Endothelial cell (in vitro differentiated cells): Measurements from ENCODE around the gene FRAS1. TPM values are rescaled to one million over a fixed set of nuclear protein-coding genes. Genes with fewer than 3 reads are reported as not detected.

Experiments used
- DNase-seq: peaks from one replicate; pipeline ENCODE4 v3.0.0; 2021; ENCODE audit warnings: low spot score
- H3K27ac Mint-ChIP-seq: one replicate; pipeline ENCODE4 v1.8.0; 2021; ENCODE audit warnings: mixed read lengths, inconsistent platforms; ENCODE audit not compliant: unreplicated experiment
- H3K27me3 Mint-ChIP-seq: one replicate; pipeline ENCODE4 v1.8.0; 2021; ENCODE audit warnings: mild to moderate bottlenecking, moderate library complexity, mixed read lengths, inconsistent platforms; ENCODE audit not compliant: unreplicated experiment
- H3K36me3 Mint-ChIP-seq: one replicate; pipeline ENCODE4 v1.8.0; 2021; ENCODE audit warnings: mild to moderate bottlenecking, low read depth, mixed read lengths, inconsistent platforms; ENCODE audit not compliant: unreplicated experiment
- H3K4me1 Mint-ChIP-seq: one replicate; pipeline ENCODE4 v1.8.0; 2021; ENCODE audit warnings: mild to moderate bottlenecking, mixed read lengths, inconsistent platforms; ENCODE audit not compliant: unreplicated experiment
- H3K4me3 Mint-ChIP-seq: one replicate; pipeline ENCODE4 v1.8.0; 2021; ENCODE audit warnings: mild to moderate bottlenecking, mixed read lengths, inconsistent platforms; ENCODE audit not compliant: unreplicated experiment
- H3K9me3 Mint-ChIP-seq: one replicate; pipeline ENCODE4 v1.8.0; 2021; ENCODE audit warnings: mixed read lengths, inconsistent platforms; ENCODE audit not compliant: unreplicated experiment
- CTCF ChIP-seq: fragments of 200-600 bp; sonication (generic); IDR thresholded peaks from one replicate; pipeline ENCODE4 v1.5.0; 2021; ENCODE audit warnings: antibody characterized with exemption; ENCODE audit not compliant: unreplicated experiment
- total RNA-seq: library from RNA; stranded (reverse); fragmentation: NEBNext Ultra II Directional; extraction: Animal tissue kit (Norgen Biotek cat#: 25700); gene quantifications from one replicate; pipeline ENCODE4 v1.2.1, GENCODE V29; 2021; ENCODE audit not compliant: unreplicated experiment

FRAS1 gene
- total RNA-seq, 1 donor from 2014 or later = 51.7 TPM

GRCh38 chr4:78222575-78223186 lies 165.6 kb downstream of the FRAS1 start:
- Mint-ChIP-seq H3K4me3 (no peak overlapping the region), H3K36me3 (peaks cover 4% of the 10 kb centered on the region), H3K9me3 (peaks cover 5% of the 10 kb centered on the region), H3K27ac (no peak overlapping the region), H3K27me3 (peaks cover 1% of the 10 kb centered on the region), H3K4me1 (peaks cover 17% of the 10 kb centered on the region)
- DNase-seq = no peak
- TF ChIP-seq CTCF = no peak

- peaks cover 26% of the 10 kb centered on the region for H3K4me1 Mint-ChIP-seq
- no peak overlapping the region for H3K4me3 Mint-ChIP-seq
- H3K36me3 Mint-ChIP-seq = peaks cover 4% of the 10 kb centered on the region
- H3K27ac Mint-ChIP-seq = no peak overlapping the region
- peaks cover 5% of the 10 kb centered on the region for H3K9me3 Mint-ChIP-seq
- no peak for TF ChIP-seq CTCF
- DNase-seq = no peak
- peaks cover 1% of the 10 kb centered on the region for H3K27me3 Mint-ChIP-seq
Observed at GRCh38 chr4:78225236-78225635, 168.1 kb downstream of the FRAS1 start.

- H3K36me3 Mint-ChIP-seq = peaks cover 4% of the 10 kb centered on the region
- DNase-seq = no peak
- H3K27ac Mint-ChIP-seq = no peak overlapping the region
- H3K4me1 Mint-ChIP-seq = peaks cover 30% of the 10 kb centered on the region
- no peak overlapping the region for H3K4me3 Mint-ChIP-seq
- peaks cover 1% of the 10 kb centered on the region for H3K27me3 Mint-ChIP-seq
- TF ChIP-seq CTCF = no peak
- H3K9me3 Mint-ChIP-seq = peaks cover 5% of the 10 kb centered on the region
Observed at GRCh38 chr4:78226279-78226678, 169.2 kb downstream of the FRAS1 start.

GRCh38 chr4:78227411-78228057 lies 170.4 kb downstream of the FRAS1 start:
- no peak for TF ChIP-seq CTCF
- peaks cover 5% of the 10 kb centered on the region for H3K9me3 Mint-ChIP-seq
- H3K27me3 Mint-ChIP-seq = no peaks in the 10 kb centered on the region
- no peak for DNase-seq
- peaks cover 4% of the 10 kb centered on the region for H3K36me3 Mint-ChIP-seq
- no peak overlapping the region for H3K4me3 Mint-ChIP-seq
- H3K4me1 Mint-ChIP-seq = peaks cover 22% of the 10 kb centered on the region
- no peak overlapping the region for H3K27ac Mint-ChIP-seq

- no peak for DNase-seq
- no peak overlapping the region for H3K4me3 Mint-ChIP-seq
- H3K36me3 Mint-ChIP-seq = no peaks in the 10 kb centered on the region
Observed at GRCh38 chr4:78235800-78236199, 178.7 kb downstream of the FRAS1 start.

More at GRCh38 chr4:78235800-78236199, 178.7 kb downstream of the FRAS1 start:
- Mint-ChIP-seq H3K27ac (peak overlapping the region; percentile 48), H3K4me1 (peaks cover 8% of the 10 kb centered on the region), H3K27me3 (no peaks in the 10 kb centered on the region), H3K9me3 (no peaks in the 10 kb centered on the region)
- TF ChIP-seq CTCF = no peak
